Activated CD8-positive, alpha-beta T cell treated with anti-CD3 and anti-CD28 coated beads for 36 hours (primary cell): ENCODE measurements around the gene LMTK2. TPM values are rescaled to one million over a fixed set of nuclear protein-coding genes. Genes with fewer than 3 reads are reported as not detected.

Experiments used
- ATAC-seq: fragments of 200-7000 bp; cut with Tn5 transposase; one replicate; pipeline ENCODE4 v1.10.0; 2021; ENCODE audit warnings: mild to moderate bottlenecking, moderate library complexity
- CTCF ChIA-PET: fragments of 350-600 bp; sonication (Branson Sonifier 250); formaldehyde crosslinking; loops from one replicate; lab custom pipeline; 2021; ENCODE audit warnings: antibody characterized with exemption; lab: Charles Lee
- POLR2A ChIA-PET: fragments of 350-600 bp; sonication (Branson Sonifier 250); formaldehyde crosslinking; loops from one replicate; lab custom pipeline; 2021; ENCODE audit warnings: antibody characterized with exemption; lab: Charles Lee
- DNase-seq: peaks from one replicate; pipeline ENCODE4 v3.0.0-alpha.2; 2020
- H3K27ac Mint-ChIP-seq: one replicate; pipeline ENCODE4 v1.8.0; 2021; ENCODE audit warnings: mild to moderate bottlenecking, mixed read lengths
- H3K27me3 Mint-ChIP-seq: one replicate; pipeline ENCODE4 v1.8.0; 2021; ENCODE audit warnings: mixed read lengths
- H3K36me3 Mint-ChIP-seq: one replicate; pipeline ENCODE4 v1.8.0; 2021; ENCODE audit warnings: low read depth, mixed read lengths
- H3K4me1 Mint-ChIP-seq: one replicate; pipeline ENCODE4 v1.8.0; 2021; ENCODE audit warnings: low read depth, mixed read lengths
- H3K4me3 Mint-ChIP-seq: one replicate; pipeline ENCODE4 v1.8.0; 2021; ENCODE audit warnings: mild to moderate bottlenecking, moderate library complexity, mixed read lengths
- H3K9me3 Mint-ChIP-seq: one replicate; pipeline ENCODE4 v1.8.0; 2021; ENCODE audit warnings: mixed read lengths
- intact Hi-C: fragments of 100-400 bp; cut with micrococcal nuclease; formaldehyde crosslinking; loops from one replicate; pipeline ENCODE4 v1.10.0; 2022
- total RNA-seq, 2 experiments: library from RNA; stranded (reverse); gene quantifications; one replicate each; pipeline ENCODE4 v1.2.3, GENCODE V29; 2021
- TF ChIP-seq, protein P1 (sequence below): fragments of 200-600 bp; IDR thresholded peaks from one replicate; pipeline ENCODE4 v1.8.0; 2022; ENCODE audit warnings: antibody characterized with exemption, mild to moderate bottlenecking

Gene LMTK2
- total RNA-seq, 2 experiments from 2014 or later = 9.4 to 11.5 TPM

DNA sequence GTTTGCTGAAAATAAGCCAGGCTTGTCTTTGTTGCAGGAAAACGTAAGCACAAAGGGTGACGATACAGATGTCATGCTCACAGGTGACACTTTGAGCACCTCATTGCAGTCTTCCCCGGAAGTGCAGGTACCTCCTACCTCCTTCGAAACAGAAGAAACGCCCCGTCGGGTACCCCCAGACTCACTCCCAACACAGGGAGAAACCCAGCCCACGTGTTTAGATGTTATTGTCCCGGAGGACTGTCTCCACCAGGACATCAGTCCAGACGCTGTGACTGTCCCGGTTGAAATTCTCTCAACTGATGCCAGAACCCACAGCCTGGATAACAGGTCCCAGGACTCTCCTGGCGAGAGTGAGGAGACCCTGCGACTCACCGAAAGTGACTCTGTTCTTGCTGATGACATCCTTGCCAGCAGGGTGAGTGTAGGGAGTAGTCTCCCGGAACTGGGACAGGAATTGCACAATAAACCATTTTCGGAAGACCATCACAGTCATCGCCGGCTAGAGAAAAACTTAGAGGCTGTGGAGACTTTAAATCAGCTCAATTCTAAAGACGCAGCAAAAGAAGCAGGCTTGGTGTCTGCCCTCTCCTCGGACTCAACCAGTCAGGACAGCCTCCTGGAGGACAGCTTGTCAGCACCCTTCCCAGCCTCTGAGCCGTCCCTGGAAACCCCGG, 86.3 kb downstream of the LMTK2 start:
- Mint-ChIP-seq H3K27ac (no peak overlapping the region), H3K4me1 (peaks cover 5% of the 10 kb centered on the region), H3K27me3 (no peaks in the 10 kb centered on the region), H3K4me3 (no peak overlapping the region), H3K36me3 (peaks cover 41% of the 10 kb centered on the region), H3K9me3 (no peaks in the 10 kb centered on the region)
- CTCF ChIA-PET = no interaction called here
- ATAC-seq = no peak
- POLR2A ChIA-PET = no interaction called here
- no peak for DNase-seq
- TF ChIP-seq, protein P1, sequence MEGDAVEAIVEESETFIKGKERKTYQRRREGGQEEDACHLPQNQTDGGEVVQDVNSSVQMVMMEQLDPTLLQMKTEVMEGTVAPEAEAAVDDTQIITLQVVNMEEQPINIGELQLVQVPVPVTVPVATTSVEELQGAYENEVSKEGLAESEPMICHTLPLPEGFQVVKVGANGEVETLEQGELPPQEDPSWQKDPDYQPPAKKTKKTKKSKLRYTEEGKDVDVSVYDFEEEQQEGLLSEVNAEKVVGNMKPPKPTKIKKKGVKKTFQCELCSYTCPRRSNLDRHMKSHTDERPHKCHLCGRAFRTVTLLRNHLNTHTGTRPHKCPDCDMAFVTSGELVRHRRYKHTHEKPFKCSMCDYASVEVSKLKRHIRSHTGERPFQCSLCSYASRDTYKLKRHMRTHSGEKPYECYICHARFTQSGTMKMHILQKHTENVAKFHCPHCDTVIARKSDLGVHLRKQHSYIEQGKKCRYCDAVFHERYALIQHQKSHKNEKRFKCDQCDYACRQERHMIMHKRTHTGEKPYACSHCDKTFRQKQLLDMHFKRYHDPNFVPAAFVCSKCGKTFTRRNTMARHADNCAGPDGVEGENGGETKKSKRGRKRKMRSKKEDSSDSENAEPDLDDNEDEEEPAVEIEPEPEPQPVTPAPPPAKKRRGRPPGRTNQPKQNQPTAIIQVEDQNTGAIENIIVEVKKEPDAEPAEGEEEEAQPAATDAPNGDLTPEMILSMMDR = no peak
- intact Hi-C loops = no loop called here

DNA sequence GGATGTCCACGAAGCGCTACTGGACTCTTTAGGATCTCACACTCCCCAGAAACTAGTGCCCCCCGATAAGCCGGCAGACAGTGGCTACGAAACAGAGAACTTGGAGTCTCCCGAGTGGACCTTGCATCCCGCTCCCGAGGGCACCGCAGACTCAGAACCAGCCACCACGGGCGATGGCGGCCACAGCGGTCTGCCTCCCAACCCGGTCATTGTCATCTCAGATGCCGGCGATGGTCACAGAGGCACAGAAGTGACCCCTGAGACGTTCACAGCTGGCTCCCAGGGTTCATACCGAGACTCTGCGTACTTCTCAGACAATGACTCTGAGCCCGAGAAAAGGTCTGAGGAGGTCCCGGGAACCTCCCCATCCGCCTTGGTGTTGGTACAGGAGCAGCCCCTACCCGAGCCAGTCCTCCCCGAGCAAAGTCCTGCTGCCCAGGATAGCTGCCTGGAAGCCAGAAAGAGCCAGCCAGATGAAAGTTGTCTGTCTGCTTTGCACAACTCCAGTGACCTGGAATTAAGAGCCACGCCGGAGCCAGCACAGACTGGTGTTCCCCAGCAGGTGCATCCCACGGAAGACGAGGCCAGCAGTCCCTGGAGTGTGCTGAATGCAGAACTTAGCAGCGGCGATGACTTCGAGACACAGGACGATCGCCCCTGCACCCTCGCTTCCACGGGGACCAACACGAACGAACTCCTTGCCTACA, 87.0 kb downstream of the LMTK2 start:
- DNase-seq = no peak
- ATAC-seq = no peak
- peaks cover 5% of the 10 kb centered on the region for H3K4me1 Mint-ChIP-seq
- POLR2A ChIA-PET = no interaction called here
- TF ChIP-seq, protein P1 = no peak
- peaks cover 38% of the 10 kb centered on the region for H3K36me3 Mint-ChIP-seq
- H3K4me3 Mint-ChIP-seq = no peak overlapping the region
- intact Hi-C loops = no loop called here
- CTCF ChIA-PET = no interaction called here
- no peak overlapping the region for H3K27ac Mint-ChIP-seq
- no peaks in the 10 kb centered on the region for H3K9me3 Mint-ChIP-seq
- no peaks in the 10 kb centered on the region for H3K27me3 Mint-ChIP-seq

DNA sequence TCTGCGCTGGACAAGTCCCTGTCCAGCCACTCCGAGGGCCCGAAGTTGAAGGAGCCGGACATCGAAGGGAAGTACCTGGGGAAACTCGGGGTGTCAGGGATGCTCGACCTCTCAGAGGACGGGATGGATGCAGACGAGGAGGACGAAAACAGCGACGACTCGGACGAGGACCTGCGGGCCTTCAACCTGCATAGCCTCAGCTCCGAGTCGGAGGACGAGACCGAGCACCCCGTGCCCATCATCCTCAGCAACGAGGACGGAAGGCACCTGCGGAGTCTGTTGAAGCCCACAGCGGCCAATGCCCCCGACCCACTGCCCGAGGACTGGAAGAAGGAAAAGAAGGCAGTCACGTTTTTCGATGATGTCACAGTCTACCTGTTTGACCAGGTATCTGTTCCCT, 87.5 kb downstream of the LMTK2 start:
- H3K36me3 Mint-ChIP-seq = peaks cover 36% of the 10 kb centered on the region
- H3K4me1 Mint-ChIP-seq = peaks cover 5% of the 10 kb centered on the region
- H3K9me3 Mint-ChIP-seq = peaks cover 3% of the 10 kb centered on the region
- intact Hi-C loops = no loop called here
- H3K27me3 Mint-ChIP-seq = no peaks in the 10 kb centered on the region
- ChIA-PET POLR2A (no interaction called here), CTCF (no interaction called here)
- ATAC-seq (no peak), DNase-seq (no peak)
- no peak overlapping the region for H3K27ac Mint-ChIP-seq
- no peak overlapping the region for H3K4me3 Mint-ChIP-seq
- TF ChIP-seq, protein P1 = no peak

DNA sequence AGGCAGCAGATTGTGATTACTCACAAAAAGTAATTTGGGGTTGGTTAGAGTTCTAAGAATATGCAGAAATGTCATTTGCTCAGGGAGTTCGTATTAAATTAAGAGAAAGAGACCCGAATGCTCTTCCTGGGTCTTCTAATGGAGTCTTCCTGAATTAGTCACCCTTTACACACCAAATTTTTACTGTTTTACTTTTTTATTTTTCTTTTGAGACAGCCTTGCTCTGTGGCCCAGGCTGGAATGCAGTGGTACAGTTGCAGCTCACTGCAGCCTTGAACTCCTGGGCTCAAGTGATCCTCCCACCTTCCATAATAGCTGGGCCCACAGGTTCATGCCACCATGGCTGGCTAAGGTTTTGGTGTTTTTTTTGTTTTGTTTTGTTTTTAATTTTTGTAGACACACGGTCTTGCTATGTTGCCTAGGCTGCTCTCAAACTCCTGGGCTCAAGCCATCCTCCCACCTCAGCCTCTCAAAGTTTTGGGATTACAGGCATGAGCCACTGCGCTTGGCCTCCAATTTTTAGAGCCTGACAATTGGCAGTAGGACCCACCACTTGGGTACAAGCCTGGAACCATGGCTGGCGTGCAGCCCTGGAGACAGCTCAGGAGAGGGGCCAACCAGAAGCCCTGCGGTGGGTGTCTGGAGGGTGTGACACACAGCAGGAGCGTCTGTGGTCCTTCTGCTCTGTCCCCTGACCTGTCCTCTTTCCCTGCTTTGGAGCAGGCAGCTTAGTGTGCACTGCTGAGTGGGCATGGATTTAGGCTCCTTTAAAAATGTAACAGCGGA, 88.2 kb downstream of the LMTK2 start:
- no peaks in the 10 kb centered on the region for H3K4me1 Mint-ChIP-seq

More for the DNA sequence above, 88.2 kb downstream of the LMTK2 start:
- ChIA-PET POLR2A (no interaction called here), CTCF (no interaction called here)
- Mint-ChIP-seq H3K4me3 (no peak overlapping the region), H3K27ac (no peak overlapping the region), H3K27me3 (no peaks in the 10 kb centered on the region), H3K9me3 (peaks cover 4% of the 10 kb centered on the region), H3K36me3 (peaks cover 31% of the 10 kb centered on the region)
- intact Hi-C loops = no loop called here
- ATAC-seq (no peak), DNase-seq (no peak)
- TF ChIP-seq, protein P1 = no peak
